NCI-H1417 treated with DMSO at 0.1 percent for 48 hours (cell line): ENCODE data around the gene TNFRSF8.

Source experiments
- DNase-seq: peaks from one replicate; lab custom pipeline; 2025; lab: John Stamatoyannopoulos, UW

Gene TNFRSF8

DNA sequence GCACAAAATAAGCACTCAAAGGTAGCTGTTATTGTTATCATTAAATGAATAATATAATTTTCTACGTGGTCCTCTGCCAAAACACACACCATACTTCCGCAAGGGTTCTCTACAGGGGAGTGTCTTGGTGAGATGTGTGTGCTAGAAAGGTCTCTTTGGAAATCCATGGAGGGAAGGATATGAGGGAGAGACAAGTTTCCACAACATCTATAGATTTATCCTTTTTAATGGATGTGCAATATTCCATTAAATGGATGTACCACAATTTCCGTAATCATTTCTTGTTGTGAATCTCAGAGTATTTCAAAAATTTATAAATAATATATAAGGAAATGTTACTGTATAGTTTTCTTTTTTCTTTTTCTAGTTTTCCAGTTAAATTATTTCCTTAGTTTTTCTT lies 2.6 kb upstream of the TNFRSF8 start:
- no peak for DNase-seq

DNA sequence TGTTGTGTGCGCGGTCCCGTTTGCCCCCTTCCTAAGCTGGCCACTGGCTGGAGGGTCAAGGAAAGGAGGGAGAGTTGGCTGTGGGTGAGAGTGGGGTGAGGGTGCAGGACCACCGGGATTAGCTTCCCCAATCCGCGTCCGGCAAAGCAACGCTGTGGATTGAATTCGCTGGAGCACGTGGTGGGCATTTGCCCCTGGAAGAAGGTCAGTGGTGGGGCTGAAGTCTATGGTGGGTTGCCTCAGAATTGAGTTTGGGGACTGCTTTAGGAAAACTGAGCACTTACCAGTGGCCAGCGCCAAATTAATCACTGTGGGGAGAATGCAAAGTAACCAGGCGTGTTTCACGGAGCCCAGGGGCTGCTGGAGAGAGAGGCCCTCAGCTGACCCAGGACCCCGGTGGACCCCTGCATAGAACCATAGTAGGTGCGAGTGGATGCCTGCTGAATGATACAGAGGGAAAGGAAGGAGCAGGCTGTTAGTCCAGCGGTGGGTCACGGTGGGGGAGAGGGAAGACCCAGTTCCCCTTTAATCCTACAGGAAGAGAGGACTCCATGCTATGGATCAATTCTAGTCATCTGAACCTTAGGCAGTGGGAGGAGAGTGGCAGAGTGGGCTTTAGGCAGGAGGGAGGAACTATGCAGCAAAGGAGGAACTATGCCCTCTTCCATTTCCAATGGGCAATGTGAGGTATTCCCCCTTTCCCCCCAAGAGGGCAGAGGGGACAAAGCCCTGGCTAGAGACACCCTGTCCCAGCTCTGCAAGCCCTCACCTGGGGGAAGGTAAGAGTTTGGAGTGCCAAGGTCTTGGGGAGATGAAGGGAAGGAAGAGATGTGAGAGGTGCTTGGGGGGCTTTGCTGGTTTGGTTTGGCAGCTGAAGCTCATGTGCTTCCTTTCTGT lies 1.2 kb downstream of the TNFRSF8 start:
- DNase-seq = no peak

DNA sequence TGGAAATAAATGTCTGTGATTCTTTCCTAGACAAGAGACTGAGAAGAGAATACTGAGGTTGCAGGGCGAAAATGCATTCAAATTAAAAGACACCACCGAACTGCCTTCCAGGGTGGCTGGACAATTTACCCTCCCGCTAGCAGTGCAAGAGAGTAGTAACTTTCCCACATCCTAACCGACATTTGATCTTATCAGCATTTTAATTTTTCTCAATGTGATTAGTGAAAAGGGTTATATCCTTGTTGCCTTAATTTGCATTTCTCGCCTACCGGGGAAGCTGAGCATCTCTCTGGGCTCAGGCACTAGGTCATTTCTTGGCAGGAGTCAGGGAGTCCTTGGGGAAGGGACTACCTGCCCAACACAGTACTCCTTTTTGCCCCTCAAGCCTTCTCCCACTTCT lies 2.8 kb downstream of the TNFRSF8 start:
- DNase-seq = no peak

DNA sequence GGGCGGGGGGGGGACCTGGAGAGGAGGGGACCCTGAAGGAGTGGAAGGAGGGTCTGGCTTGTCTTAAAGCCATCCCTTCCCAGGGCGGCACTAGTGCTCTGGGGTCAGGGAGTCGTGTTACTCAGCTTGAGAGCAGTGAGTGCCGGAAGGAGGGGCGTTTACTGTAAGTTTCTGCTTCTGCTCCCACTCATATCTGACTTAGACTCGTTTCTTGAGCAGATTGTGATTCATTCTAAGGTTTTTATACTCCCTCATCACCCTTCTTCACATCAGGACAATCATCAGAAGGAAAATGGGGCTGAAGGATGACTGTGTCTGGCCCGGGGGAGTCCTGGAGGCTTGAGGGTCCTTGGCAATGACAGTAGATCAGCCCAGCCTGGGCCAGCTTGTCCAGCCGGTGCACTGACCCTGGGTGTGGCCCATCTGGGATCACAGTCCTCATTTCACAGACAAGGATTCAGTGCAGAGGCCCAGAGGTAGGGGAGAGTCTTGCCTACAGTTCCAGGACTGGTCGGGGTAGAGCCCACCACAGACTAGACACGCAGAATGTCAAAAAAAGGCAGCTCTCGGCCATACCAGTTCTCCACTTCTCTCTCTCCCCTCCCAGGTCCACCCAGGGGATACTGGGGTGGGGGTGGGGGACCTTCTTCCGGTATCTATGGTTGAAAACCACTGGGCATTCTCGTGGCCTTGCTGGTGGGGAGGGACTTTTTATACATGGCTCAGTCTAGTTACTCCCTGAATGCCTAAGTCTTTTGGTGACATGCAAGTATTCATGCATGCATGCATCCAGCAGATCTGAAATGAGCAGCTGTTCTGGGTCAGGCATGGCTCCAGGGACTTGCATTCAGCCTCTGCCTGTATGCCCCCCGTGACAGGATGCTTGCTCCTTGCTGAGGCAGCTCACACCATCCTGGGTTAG lies 5.1 kb downstream of the TNFRSF8 start:
- DNase-seq = no peak

DNA sequence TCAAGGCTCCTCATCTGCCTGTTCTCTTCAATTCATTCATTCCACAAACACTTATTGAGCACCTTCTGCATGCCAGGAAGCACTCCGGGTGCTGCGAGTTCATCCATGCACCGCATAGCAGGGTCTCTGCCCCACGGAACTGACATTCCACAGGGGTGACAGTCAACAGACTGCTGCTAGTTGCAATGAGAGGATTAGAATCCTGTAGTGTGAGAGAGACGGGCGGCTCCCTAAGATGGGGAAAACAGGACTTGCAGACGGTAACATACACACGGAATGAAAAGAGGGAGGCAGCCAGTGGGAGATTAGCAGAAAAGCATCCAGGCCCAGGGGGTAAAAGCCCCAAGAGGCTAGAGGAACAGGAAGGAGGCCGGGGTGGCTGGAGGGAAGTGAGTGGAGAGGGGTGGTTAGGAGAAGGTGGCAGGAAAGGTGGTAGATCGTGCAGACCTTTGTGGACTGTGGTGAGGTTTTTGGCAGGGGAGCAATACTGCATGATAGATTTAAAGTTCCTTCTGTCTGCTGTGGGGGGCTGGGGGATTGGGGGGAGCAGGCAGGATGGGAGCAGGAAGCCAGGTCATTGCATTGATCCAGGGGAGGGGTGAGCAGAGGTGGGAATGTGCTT lies 6.6 kb downstream of the TNFRSF8 start:
- DNase-seq = no peak

DNA sequence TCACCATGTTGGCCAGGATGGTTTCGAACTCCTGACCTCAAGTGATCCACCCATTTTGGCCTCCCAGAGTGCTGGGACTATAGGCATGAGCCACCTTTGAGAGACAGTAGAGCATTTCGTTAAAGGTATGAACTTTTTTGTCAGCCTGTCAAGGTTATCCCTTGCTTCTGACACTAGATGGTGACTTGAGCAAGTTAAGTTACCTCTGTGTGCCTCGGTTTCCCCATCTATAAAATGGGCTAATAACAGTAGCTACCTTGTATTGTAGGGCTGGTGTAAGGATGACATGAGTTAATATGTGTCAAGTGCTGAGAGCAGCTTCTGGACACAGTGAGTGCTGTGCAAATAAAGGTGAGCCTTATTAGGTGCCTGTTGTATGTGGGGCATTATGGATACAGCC lies 8.8 kb downstream of the TNFRSF8 start:
- DNase-seq = no peak

DNA sequence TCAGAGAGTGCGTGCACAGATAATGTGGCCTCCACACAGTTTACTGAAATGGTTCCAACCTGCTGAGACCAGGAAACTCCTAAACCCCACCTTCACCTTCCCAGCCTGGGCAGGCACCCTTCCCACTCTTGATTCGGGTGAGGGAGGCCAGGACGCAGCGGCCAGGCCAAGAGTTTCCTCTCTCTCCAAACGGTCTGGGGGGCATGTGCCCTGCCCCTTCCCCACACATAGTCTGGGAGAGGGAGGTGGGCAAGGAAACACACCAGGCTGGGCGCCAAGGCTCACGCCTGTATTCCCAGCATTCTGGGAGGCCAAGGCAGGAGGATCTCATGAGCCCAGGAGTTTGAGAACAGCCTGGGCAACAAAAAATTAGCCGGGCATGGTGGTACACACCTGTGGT lies 9.6 kb downstream of the TNFRSF8 start:
- DNase-seq = no peak

DNA sequence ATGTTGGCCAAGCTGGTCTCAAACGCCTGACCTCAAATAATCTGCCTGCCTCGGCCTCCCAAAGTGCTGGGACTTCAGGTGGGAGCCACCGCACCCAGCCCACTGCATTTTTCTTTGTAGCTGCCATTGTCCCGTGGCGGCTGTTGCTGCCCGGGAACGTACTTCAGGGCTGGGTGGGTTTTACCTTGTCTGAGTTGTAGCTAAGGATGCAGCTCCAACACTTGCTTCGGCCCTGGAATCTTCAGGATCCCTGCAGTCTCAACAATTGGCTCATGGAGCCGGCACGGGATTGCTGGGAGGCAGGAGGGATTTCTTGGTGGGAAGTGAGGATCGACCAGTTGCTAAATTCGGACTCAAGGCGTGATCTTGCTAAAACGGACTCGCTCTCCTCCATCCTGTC lies 10.7 kb downstream of the TNFRSF8 start:
- DNase-seq = no peak

DNA sequence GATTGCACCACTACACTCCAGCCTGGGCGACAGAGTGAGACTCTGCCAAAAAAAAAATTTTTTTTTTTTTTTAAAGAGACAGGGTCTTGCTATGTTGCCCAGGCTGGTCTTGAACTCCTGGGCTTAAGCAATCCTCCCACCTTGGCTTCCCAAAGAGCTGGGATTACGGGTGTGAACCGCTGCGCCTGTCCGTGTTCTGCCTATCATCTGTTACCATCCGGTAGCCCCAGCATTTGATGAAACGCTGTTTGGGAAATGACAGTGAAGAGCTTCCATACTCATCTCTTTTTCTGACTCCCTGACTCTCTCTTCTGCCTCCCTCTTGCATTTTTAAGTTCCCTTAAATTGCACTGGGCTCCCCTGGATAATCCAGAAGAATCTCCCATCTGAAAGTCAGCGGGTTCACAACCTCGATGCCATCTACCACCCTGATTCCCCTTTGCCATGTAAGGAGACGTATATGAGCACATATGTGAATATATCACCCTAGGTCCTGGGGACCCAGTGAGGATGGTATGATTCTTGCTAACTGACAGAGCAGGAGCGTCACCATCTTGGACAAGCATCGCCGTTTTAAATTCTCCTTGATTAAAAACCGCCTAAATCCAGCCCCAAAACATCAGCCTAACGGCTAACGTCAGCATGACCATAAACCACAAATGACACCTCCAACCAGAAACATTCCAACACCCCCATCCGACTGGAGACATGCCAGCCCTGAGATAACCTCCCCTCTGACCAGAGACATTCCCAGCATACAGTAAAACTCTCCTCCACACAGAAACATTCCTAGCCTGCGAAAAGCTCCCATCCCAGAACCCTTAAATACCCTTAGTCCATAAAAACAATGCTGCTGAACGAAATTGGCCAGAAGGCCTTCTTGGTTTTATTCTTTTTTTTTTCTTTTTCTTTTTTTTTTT lies 12.4 kb downstream of the TNFRSF8 start:
- DNase-seq = no peak

DNA sequence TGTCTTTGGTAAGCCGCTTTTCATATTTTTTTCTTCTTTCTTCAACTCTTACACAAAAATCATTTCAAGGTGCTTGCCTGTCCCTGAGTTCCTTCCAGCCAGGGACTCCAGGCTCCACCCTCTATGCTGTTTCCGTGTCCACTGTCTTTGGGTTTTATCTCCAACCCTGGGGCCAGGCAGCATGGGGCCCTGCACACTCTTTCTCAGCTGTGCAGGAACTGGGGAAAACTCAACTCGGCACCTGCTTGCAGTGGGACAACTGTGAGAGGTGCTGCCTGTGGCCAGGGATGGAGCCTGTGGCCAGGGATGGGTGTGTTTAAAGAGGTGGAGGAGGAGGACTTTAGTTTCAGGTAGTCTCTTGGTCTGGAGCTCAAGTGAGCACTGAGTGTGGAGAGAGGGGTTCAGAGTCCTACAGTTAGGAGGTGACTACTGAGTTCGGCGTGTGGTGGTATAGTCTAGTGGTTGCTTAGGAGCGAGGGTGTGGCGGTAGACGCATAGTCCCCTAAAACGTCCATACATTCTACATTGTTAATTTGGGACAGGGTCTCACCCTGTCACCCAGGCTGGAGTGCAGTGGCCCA lies 13.4 kb downstream of the TNFRSF8 start:
- no peak for DNase-seq

DNA sequence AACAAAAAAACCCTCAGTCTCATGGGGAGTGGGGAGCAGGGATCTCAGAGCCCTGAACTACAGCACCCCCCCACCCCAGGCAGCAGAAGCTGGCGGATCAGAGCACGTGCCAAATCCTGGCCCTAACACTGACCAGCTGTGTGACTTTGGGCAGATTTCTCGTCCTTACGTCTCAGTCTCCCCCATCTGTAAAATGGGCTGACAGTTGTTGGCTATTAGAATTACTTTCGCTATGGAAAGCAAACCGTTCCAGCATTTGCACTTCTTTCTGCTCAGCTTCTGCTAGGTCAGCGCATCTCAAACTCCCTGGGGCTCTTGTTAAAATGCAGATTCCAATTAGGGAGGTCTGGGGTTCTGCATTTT lies 15.5 kb downstream of the TNFRSF8 start:
- DNase-seq = no peak

DNA sequence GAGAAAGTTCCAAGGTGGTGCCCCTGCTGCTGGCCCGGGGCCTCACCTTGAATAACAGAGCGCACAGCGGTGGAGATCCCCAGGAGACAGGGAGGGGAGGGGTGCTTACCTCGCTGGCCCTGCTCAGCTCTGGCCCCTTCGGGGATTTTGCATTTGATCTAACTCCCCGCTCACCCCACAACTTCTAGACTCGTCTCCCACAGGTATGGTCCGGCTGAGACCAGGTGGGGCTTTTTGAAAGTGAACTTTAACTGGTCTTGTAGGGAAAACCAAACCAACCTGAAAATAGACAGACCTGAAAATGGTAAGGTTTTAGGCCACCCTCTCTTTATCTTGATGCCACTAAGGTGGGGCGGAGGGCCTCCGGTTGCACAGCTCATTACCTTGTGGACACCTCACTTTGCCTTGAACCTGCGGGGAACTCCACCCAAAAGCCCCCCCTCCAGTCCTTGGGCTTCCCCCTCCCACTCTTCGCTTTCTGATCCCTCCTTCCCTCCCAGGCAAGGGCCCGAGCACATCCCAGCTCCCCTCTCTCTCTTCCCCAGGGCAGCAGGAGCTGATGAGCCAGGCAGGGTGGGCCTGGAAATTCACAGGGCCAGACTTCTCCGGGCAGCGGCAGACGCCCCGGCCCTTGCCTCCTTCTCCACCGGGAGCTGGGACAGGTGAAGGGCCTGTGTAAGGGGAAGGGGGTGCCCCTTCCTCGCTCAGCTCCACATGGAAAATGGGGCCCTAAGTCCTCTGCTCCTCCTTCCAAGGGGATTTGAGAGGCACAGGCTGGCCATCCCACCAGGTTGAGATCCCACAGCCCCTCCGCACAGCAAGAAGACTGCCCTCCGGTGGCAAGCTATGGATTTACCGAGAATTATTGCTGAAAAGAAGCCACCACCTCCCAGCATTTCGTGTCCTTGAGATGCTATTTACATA lies 16.1 kb downstream of the TNFRSF8 start:
- DNase-seq = no peak

DNA sequence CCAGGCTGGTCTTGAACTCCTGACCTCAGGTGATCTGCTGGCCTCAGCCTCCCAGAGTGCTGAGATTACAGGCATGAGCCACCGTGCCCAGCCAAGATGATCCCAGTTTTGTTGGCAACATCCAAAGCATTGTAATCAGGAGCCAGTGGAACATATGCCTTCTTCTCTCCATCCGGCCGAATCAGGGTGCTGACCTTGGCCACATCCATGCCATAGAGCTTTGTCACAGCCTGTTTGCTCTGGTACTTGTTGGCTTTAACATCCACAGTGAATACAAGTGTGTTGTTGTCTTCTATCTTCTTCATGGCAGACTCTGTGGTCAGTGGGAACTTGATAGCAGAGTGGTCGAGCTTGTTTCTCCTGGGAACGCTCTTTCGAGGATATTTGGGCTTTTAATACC lies 17.1 kb downstream of the TNFRSF8 start:
- DNase-seq = no peak

DNA sequence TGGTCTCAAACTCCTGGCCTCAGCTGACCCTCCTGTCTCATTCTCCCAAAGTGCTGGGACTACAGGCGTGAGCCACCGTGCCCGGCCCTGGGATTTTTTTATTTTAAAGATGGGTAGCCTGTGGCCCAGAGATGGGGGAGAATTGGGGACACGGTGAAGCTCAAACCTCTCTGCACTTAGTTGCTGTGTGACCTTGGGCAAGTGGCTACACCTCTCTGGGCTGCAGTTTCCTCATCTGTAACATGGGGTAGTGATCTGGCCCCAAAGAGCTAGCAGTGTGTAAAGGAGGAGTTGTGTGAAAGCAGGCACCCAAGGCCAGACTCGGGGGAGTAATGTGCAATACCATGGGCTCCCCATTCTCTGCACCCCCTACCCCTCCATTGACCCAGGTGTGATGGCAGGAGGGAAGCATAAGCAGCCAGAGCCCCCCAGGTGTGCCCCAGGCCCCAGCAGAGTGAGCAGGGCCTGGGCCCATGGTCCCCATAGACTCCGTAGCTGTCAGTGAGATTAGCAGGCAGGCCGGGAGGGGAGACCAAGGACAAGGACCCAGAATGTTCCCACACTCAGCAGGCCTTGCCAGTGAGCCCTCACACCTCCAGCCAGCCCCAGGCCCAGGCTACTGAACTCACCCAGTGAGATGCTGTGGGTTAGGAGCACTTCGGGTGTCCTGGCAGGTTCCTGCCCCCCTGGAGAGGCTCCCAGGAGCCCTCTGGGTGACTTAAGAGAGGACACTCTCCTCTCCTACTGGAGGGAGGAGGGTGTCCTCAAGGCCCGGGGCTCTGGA lies 17.9 kb downstream of the TNFRSF8 start:
- DNase-seq = no peak

DNA sequence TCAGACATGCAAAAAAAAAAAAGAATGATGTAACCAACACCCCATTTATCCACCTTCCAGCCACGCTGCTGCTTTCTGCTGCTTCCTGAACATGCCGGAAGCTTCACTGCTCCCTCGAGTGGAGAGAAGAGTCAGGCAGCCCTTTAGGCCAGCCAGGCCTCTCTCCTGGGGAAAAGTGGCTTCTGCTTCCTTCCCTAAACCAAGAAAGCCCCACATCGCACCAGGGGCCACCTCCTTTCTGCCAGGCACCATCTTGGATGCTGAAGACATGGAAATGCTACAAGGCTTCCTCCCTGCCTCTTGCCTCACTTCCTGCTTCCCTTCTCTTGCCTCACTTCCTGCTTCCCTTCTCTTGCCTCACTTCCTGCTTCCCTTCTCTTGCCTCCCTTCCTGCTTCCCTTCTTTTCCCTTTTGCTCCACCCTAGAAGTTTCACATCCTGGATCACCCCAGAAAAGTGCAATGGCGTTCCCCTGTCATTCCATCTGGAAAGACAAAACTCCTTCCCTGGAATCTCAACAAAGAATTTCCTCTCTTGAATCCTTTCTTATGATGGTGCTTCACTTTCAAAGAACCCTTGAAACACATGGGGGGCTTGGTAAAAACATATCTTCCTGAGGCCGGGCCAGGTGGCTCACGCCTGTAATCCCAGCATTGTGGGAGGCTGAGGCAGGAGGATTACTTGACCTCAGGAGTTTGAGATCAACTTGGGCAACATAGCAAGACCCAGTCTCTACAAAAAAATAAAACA lies 18.7 kb downstream of the TNFRSF8 start:
- DNase-seq = no peak

DNA sequence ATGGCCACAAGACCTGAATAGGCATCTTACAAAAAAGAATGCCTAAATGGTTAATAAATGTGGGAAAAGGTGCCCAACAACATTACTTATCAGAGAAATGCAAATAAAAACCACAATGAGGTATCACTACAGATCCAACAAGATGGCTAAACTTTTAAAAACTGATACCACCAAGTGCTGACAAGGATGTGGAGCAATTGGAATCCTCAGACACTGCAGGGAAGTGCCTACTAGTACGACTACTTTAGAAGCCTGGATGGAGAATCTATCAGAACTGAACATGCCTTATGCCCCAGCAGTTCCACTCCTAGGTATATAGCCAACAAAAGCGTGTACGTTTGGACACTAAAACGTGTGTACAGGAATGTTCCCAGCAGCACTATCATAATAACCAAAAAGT lies 19.9 kb downstream of the TNFRSF8 start:
- no peak for DNase-seq

DNA sequence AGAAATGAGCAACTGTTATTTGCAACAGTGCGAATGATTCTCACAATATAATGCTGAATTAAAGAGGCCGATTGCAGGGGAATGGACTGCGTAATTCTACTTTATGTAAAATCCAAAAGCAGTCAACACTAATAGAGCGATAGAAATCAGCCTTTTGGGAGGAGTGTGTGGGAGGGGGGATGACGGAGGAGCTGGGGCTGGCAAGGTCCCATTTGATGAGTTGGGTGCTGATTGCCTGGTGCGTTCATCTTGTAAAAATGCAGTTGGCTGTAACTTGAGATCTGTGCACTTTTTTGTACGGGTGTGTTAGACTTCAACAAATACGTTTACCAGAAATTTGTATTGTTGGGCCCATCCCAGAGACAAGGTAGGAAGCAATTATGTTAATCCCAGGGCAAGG lies 20.7 kb downstream of the TNFRSF8 start:
- DNase-seq = no peak

DNA sequence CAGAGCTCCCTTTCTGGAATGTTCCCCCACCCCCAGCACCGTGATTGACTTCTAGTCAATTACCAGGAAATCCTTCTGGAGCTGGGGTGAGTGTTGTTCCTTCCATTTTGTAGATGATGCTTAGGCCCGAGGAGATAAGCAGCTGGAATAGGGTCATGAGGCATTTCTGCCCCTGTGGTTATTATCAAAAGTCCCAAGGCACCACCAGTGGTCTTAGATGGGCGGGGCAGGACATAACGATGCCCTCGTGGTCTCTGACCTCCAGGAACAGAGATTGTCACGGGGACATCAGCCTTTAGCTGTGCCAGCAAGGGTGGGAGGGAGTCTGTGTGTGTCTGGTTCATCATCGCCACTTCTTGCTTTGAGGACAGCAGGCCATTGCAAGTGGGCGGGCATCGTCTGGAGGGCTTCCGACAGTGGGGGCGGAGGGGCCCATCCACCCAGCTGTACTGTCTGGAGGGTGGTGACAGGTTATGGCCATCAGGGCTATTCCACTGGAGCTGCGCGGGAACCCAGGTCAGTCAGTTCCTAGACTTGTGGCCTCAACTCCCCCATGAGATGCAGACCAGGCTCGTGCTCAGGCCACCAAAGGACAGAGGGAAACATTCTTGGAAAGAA lies 22.6 kb downstream of the TNFRSF8 start:
- no peak for DNase-seq
